GM18517 (cell line): Measurements from ENCODE around the gene RAPGEF2.

Source experiments
- ATAC-seq: cut with Tn5 transposase; IDR thresholded peaks from one replicate; pipeline ENCODE4 v1.9.1; 2021; ENCODE audit warnings: mild to moderate bottlenecking, moderate library complexity; ENCODE audit not compliant: unreplicated experiment

The RAPGEF2 gene

DNA sequence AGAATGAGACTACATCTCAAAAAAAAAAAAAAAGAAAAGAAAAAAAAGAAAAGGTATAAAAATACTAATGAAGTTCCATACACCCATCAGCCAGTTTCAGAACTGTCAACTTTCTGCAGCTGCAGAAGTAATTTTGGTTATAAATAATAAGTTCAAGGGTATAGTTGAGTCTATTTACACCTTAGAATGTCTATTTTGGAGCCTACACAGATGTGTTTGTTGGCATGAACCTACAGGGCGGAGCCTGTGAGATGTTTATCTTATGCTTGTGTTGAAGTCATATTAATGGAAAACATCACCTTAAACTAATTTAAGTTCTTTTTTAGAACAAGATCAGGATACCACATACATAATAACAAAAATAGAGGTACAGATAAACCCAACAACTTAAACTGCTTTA, 85.8 kb downstream of the RAPGEF2 start:
- no peak for ATAC-seq

DNA sequence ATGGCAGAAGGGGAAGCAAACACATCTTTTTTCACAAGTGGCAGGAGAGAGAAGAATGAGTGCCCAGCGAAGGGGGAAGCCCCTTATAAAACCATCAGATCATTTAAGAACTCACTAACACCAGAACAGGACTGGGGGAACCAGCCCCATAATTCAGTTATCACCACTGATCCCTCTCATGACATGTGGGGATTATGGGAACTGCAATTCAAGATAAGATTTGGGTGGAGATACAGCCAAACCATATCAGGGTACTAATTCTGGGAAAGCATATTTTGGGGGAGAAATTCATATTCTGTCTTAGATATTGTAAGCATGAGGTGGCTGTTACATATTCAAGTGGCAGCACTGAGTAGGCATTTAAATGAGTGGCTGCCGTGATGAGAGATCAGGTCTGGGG, 87.8 kb downstream of the RAPGEF2 start:
- no peak for ATAC-seq

DNA sequence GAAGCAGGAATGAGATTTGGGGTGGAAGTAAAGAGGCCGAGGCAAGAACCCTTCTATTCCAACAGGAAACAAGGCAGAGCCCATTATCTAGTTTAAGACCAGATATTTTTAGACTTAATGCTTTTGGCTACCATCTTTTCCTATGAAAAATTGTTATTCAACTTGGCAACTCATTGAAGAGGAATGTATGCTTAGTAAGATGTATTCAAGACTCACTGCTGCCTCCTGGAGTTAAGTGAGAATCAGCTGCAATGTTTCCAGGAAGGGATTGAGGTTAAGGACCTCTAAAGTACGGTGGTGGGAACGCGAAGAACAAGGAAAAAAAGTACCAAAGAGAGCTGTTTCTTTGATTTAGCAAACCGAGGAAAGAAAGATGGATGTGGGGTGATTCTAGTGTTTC, 89.1 kb downstream of the RAPGEF2 start:
- no peak for ATAC-seq

DNA sequence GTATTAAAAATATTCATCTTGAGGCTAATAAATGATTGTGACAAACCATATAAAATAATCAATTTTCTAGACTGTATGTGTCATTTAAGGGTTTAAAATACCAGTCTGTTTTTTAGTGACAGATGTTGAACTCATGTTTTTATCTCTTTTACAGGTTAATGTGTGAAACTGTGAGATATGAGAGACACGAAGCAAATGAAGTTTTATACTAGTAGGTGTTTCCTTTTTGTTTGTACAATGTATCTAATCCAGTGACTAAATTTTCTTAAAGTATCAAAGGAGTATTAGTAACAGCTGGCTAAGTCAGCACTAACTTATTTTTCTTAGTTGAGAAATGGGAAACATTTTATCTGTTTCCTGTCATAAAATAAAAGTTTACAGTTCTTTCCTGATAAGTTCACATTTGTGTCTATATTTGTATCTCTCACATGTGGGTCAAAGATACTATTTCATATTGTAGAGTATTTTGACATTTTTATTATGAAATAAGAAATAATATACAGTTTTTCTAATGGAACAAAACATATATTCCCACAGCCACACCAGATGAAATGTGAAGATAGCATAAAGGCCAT, 90.3 kb downstream of the RAPGEF2 start:
- ATAC-seq, result no peak

DNA sequence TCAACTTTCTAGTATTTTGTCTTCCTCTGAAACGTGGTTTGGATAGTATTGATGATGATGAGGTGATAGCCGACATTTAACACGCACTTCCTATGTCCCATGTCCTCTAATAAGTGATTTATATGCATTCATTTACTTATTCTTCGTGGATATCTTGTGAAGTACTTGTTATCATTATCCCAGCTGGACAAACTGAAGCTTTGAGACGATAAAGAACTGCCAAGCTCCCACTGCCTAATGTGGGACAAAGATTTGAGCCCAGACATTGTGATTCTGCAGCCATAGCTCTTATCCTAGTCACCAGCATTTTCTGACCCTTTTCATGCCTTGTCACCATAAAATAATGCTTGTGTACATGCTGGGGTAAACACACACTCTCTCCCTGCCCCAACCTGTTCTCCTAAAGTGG, 92.5 kb downstream of the RAPGEF2 start:
- no peak for ATAC-seq

DNA sequence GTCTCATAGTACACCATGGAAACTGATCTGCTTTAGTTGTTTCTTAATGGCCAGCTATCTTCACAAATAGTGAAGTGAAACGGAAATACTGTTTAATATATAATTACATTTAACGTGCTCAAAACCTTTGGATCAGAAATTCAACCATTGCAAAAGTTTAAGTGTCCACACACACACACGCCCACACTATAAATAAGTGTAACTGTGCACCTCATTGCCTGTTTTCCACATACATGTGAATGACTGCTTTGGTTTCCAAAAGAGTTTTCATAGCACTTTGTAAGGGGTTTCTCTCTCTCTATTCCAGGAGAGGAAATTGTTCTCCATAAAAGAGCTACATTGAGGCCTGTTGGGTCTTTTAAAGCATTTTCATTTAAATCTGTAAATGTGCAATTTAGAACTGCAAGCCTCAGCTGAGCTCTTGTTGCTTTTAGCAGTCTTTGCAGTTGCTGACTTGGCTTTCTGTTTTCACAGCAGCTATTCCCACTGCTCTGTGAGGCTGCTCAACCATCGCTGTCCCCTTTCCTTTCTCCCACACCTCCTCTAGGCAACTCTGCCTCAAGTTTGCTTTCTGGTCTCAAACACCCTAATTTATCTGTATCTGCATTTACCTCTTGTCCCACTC, 94.5 kb downstream of the RAPGEF2 start:
- ATAC-seq, result no peak

DNA sequence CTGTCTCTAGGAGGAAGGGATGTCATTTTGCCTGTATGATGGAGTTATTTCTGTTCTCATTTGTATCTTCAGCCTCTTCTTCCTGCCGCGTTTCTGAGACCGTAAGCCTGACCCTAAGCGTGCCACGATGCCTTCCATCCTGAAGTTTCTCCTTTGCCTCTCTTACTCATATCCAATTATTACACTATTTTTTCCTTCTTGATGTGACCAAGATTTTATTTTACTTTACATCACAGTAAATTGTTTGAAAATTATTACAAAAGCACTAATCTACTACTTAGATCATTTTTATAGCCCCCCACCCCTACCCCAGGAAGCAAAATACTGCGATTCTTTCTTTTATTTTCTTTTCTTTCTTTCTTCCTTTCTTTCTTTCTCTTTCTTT, 95.0 kb downstream of the RAPGEF2 start:
- ATAC-seq, result no peak

DNA sequence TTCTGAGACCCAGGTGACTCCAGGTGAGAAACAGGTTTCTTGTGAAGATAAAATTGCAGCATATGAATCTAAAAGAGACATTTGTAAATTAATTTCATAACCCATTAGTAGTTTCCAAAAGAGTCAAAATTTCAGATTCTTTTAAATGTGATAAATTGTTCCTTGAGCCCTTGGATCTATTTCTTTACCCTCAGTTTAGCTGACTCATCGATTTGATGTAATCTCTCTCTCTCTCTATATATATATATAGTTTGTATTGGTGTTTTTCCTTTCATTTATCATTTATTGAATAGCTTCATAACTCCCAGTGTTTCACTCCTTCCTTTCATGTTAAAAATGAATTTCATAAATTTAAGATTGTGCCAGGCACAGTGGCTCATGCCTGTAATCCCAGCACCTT, 96.9 kb downstream of the RAPGEF2 start:
- ATAC-seq, result no peak

DNA sequence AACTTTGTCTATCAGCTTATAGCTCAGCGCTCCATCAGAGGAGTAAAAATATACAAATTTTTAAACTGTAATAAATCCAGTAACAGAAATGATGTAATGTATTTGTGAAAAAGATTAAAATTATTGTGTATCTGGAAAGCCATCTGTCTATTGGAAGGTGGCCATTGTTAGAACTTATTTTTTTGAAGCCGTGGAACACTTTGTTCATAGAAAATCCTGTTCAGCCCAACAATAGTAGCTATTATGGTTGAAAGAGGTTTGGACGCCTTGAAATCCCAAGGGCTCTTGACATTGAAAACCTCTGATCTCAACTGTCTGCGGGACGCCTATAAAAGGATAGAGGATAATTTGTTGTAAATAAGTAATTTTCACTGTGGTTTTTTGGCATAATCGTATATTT, 98.3 kb downstream of the RAPGEF2 start:
- ATAC-seq, result no peak

DNA sequence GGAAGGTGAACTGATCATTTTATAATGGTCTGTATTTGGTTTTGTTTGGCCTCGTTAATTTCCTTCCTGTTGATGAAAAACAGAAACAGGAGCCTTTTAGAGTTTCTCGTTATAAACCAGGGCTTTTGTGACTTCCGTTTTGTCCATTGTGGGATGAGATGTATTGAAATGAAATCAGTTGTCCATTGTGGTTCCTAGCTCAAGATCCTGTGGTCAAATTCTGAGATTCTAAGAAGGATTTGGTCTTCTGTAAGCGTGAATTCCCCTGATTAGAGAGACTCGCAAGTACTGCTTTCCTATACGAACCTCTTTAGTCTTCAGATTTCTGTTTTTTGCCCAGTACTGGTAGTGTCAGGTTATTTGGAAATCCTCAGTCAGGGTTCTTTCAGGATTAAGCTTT, 101.7 kb downstream of the RAPGEF2 start:
- no peak for ATAC-seq

DNA sequence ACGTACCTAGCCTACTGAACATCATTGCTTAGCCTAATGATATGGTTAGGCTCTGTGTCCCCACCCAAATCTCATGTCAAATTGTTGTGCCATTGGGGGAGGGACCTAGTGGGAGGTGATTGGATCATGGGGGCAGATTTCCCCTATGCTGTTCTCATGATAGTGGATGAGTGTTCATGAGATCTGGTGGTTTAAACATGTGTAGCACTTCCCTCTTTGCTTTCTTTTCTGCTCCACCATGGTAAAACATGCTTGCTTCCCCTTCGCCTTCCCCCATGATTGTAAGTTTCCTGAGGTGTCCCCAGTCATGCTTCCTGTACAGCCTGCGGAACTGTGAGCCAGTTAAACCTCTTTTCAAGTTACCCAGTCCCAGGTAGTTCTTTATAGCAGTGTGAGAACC, 102.6 kb downstream of the RAPGEF2 start:
- ATAC-seq, result no peak

DNA sequence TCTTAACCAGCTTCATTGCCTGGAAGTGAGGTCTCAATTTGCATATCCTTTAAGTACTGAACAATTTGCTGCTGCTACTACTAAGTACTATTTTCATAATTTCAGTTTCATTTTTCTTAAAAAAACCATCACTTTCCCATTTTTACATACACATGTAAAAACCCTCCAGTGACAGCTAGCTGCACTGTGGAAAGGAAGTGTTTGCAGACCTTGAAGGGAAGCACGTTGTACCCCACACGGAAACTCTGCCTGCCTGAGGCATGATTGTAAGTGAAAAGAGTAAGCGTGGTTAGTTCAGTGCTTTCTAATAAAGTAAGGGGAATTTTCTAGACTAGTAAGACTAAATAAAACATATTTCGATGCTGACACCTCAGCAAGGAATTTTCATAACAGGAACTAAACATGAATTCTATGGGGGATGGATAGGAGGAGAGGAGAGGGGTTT, 103.6 kb downstream of the RAPGEF2 start:
- peak; percentile 84 for ATAC-seq

DNA sequence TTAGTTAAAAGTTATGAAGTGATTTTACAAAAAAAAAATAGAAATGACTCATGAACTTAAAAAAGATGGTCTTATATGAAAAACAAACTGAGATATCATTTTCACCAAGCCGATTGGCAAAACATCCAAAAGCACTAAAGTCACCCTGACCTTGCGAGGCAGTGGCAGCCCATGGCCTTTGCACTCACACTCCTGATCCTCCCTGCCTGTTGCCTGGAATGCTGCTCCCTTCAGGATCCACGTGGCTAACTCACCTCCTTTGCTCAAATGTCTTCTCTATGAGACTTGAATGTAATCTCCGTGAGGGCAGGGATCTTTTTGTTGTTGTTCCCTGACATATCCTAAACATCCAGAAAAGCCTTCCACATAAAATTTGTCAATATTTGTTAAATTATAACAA, 106.4 kb downstream of the RAPGEF2 start:
- no peak for ATAC-seq

DNA sequence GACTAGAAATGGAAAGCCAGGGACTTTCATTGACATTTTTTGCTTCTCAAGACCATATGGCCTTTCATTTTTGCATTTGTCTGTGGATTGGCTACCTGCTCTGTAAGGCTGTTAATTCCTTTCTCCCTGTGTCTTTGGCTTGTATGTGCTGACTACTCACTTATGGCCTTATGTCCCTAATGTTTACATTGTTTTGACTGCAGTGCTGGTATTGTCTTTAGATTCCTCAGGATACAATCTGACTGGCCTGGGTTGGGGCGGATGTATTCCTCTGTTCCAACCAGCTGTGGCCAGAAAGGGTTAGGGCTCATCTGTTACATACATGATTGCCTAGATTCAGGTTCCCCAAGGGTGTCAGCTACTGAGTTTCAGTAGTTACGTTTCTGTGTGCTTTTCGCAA, 108.1 kb downstream of the RAPGEF2 start:
- no peak for ATAC-seq

DNA sequence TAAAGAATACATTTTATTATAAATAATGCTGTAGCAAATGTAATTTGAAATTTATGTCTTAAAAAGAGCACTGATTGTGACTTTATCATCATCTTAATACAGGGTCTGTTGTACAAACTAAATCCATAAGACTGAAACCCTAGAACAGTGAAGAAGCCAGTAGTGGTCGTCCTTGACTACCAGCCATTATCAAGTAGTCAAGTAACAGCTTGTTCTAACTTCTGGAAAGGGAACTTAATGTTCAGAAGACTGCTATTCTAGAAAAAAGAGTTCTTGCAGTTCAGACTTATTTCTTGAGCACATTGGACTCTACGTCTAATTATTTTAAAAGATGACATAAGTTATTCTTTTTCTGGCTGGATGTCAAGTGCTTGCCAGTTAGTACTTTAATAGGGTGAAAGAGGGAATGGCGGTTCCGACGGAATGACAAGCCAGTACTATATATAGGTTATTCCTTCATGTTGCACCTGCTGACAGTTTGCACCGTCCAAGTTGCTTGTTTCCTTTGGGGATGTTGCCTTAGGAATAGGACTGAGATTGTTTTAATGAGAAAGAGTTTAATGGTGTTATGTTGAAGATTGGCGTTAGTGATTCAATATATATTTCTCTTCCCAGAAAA, 109.9 kb downstream of the RAPGEF2 start:
- ATAC-seq, result no peak

DNA sequence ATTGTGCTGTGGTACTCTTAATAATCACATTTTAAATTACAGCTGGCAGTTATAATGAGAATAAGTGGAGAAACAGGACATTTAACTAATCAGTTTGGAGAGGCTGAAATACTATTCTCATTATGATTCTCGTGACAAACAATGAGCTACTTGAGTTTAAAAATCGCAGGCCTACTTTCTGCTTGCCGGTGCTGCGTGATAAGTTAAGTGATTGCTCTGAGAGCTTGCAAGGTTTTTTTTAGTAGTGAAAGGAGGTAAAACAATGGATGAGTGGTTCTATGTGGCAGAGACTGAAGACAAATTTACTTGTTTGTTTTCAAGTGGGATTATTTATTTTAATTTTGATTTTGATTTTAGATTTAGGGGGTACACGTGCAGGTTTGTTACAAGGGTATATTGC, 114.0 kb downstream of the RAPGEF2 start:
- no peak for ATAC-seq

DNA sequence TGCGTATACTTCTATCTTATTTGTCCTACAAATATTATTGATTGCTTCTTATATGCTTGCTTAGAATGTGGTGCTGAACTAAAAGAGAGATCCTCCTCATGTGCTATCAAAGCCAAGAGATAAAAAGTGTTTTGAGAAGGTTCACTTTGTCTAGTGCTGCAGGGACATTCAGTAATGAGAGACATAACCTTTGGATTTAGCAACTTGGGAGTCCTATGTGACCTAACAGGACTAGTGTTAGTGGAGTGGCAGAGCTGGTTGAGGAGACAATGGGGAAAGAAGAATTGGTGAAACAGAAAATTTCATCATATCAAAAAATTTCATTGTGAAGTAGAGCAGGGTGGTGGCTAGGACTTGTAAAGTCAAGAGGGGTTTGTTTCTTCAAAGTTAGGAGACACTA, 117.0 kb downstream of the RAPGEF2 start:
- no peak for ATAC-seq

DNA sequence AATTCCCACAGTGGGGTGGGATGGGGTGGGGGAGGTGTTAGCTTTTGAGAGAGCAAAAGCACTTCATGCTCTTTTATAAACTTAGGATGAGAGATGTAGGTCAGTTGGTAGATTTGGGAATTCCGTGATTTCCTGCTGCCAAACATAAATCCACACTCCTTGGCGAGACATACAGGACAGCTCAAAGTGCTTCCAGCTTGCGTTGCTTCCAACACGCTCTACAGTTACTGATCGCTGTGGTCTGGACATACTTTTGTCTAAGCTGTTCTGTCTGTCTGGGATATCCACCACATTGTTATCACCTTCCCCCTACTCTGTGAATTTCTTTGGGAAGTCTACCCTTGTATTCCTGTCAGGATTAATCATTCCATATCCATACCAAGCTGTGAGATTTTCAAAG, 117.5 kb downstream of the RAPGEF2 start:
- no peak for ATAC-seq

DNA sequence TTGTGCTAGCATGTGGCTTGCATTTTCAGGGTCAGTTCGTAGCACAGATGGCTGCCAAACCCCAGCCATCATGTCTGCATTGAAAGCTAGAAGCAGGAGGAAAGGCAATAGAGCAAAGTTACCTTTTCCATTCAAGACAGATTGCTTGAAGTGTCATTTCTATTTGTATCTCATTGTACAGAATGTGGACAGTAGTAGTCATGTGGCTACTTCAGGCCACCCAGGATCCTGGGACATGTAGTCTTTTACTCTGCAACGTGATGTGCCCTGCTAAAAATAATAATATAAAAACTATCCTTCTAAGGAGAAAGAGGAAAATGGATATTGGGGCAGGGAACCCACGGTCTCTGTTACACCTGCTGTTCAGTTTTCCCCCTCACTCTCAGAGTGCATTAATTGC, 118.4 kb downstream of the RAPGEF2 start:
- no peak for ATAC-seq

DNA sequence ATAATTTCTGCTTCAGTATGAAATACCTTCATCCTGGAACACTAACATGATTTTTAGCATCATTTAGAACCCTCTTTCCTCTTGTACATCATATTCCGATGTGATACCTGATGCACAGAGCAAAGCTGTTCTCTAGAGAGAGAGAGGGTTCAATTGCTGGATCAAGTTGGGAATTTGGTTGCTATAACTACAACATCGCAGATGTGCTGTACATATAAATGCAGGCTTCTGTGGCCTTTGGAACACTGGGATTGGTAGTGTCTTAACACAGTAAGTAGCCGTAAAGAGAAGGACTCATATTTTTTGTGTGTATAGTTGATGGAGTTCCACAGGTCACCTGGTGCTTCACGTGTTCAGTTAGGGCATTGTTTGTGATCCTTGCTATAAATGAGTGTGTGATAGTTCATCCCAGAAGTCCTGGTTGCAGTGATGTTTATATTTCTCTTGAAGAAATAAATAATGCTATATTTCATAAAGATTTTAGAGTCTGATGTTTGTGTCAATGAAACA, 119.2 kb downstream of the RAPGEF2 start:
- ATAC-seq, result no peak

DNA sequence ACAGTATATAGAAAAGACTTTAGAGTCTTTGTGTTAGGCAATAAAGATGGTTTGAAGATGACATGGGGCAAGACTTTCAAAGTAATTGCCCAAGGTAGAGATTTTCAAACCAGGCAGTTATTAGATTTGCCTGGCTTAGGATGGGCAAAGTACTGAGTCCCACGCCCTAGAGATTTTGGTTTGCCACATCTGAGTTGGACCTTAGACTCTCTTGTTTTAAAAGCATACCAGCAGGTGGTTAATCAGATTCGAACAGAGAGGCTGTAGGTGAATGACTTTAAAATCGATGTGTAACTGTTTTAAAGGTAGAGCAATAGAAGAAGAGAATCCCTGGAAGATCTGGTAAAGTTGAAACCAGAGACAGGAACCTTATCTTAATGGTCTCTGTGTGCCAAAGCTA, 121.5 kb downstream of the RAPGEF2 start:
- no peak for ATAC-seq

DNA sequence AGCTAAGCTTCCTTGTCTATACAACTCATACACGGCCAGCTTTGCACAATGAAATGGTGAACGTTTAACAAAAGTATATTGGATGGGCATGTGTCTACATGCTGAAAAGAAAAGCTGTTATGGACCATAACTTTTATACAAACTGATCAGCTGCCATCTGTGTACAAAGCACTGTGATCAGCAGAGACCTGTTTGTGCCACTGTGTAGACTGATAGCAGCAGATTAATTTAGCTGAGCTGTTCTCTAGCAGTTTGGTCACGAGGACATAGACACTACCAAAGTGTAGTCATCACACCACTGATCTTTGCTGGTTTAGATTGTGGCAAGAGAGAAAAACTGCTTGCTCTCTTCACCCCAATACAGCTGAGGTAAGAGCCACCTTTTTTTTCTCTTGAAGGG, 124.5 kb downstream of the RAPGEF2 start:
- ATAC-seq, result no peak

DNA sequence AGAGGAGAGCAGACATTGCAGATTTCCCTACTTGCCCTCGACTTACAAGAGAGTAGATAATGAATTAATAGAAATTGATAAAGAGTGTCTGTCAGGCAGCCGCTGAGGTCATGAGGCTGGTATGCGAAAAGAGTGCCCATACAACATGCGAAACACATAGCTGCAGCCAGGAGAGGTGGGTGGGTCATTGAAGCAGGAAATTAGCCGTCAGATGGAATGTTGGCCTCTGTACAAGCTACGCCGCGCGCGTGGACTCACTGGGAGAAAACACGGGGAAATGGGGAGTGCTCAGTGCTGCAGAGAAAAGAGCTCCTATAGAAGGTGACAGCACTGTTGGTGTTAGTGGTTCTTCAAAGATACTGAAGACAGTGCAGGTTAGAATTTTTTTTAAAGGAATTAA, 125.1 kb downstream of the RAPGEF2 start:
- no peak for ATAC-seq
